Psoas muscle (tissue), 8 donors: Measurements from ENCODE around the gene ANO9. TPM values are rescaled to one million over a fixed set of nuclear protein-coding genes. Genes with fewer than 3 reads are reported as not detected.

ENCODE experiments used
- ATAC-seq, 4 donors: fragments of 200-7000 bp; cut with Tn5 transposase; one replicate each; pipeline ENCODE4 v1.9.1; 2020; ENCODE audit warnings: moderate library complexity in 3 of 4, mild to moderate bottlenecking in 2 of 4
- DNase-seq, 2 donors: peaks; one replicate each; pipeline ENCODE4 v3.0.0-alpha.2; 2020
- H3K27ac ChIP-seq: fragments of 200-600 bp; one replicate; pipeline ENCODE4 v1.8.0; 2022
- H3K27me3 ChIP-seq, 3 donors: fragments of 200-600 bp in 1 of 3; one replicate each; pipeline versions ENCODE4 v1.6.1 to v1.8.0; 2013 to 2022; ENCODE audit warnings: low read length in 2 of 3, mild to moderate bottlenecking in 2 of 3, moderate library complexity in 1 of 3; ENCODE audit not compliant: insufficient read depth in 3 of 3
- H3K36me3 ChIP-seq, 2 donors: fragments of 200-600 bp in 1 of 2; one replicate each; pipeline versions ENCODE4 v1.6.1 to v1.8.0; 2013 to 2022; ENCODE audit warnings: low read depth in 1 of 2, mild to moderate bottlenecking in 1 of 2, moderate library complexity in 1 of 2; ENCODE audit not compliant: insufficient read depth in 1 of 2
- H3K4me1 ChIP-seq: fragments of 200-600 bp; one replicate; pipeline ENCODE4 v1.8.0; 2022
- H3K4me3 ChIP-seq: fragments of 200-600 bp; one replicate; pipeline ENCODE4 v1.8.0; 2022; ENCODE audit warnings: mild to moderate bottlenecking
- H3K9me3 ChIP-seq: fragments of 200-600 bp; one replicate; pipeline ENCODE4 v1.8.0; 2022
- WGBS, 3 donors: extraction: QIAGEN DNeasy Blood & Tissue Kit; methylation state at CpG; one replicate each; pipeline versions ENCODE4 v1.1.6 to v1.1.7; 2013; 5-methylcytosine and 5-hydroxymethylcytosine counted together
- intact Hi-C, 2 donors: fragments of 100-400 bp; cut with DNase I; formaldehyde crosslinking; loops; one replicate each; pipeline versions ENCODE4 v1.11.0 to v1.14.2; 2022
- polyA plus RNA-seq, 3 donors: library from polyadenylated mRNA; stranded (reverse); fragments of 200-250 nt; gene quantifications; one replicate each; pipeline ENCODE4 v1.2.3, GENCODE V29; 2013
- total RNA-seq, 4 donors: library from RNA; stranded (reverse); fragmentation: NEBNext Ultra II Directional in 2 of 4; extraction: Animal tissue kit (Norgen Biotek cat#: 25700) in 2 of 4; gene quantifications; one replicate each; pipeline versions ENCODE4 v1.2.1 to v1.2.4, GENCODE V29; 2021 to 2023
- TF ChIP-seq, protein P1 (sequence below): fragments of 200-600 bp; IDR thresholded peaks from one replicate; pipeline ENCODE4 v1.8.0; 2022; ENCODE audit warnings: antibody characterized with exemption
- donor health status: healthy with polysubstance abuse.
- donor health status: DM: no; HTN: no; CAD: no; lungs with moderate emphysema.
- donor health status: Bipolar disorder and iron deficiency.
- donor health status: healthy.
- donor health status: DM: yes; HTN: yes; CAD: no.
- donor health status: DM: no; HTN: no; CAD: no.
- donor health status: DM: no; HTN: no; CAD: no.
- donor health status: DM: yes; HTN: yes; CAD: no.

Gene ANO9
- total and polyA plus RNA-seq, 7 donors, result 0.09 to 0.59 (median 0.13) TPM; not detected in 1

DNA sequence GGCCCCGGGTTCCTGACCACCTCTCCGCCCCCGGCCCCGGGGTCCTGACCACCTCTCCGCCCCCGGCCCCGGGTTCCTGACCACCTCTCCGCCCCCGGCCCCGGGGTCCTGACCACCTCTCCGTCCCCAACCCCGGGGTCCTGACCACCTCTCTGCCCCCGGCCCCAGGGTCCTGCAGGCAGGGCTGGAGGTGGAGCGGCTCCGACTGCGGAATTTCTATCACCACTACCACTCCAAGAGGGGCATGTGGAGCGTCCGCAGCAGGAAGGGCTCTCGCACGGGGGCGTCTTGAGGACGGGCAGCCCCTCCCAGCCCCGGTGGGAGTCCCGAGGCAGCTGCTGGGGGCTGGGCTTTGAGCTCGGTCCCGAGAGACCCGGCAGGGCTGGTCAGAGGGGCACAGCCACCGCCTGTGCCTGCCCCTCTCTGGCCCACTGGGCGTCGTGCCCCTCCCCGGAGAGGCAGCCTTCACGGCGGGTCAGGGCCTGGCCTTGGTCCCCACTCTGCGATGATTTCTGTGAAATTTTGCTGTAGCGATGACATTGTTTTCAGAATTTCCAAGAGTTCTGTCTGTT lies 60.2 kb downstream of the ANO9 start:
- no peak for DNase-seq
- Histone ChIP-seq H3K4me1 (no peaks in the 10 kb centered on the region), H3K9me3 (peaks cover 4% of the 10 kb centered on the region), H3K36me3 (no peaks in the 10 kb centered on the region), H3K27ac (no peak overlapping the region), H3K27me3 (peaks cover 0 to 33% (median 15%) of the 10 kb centered on the region in 3 donors), H3K4me3 (no peak overlapping the region)
- intact Hi-C loops, result no loop called here
- no peak for ATAC-seq
- TF ChIP-seq, protein P1, sequence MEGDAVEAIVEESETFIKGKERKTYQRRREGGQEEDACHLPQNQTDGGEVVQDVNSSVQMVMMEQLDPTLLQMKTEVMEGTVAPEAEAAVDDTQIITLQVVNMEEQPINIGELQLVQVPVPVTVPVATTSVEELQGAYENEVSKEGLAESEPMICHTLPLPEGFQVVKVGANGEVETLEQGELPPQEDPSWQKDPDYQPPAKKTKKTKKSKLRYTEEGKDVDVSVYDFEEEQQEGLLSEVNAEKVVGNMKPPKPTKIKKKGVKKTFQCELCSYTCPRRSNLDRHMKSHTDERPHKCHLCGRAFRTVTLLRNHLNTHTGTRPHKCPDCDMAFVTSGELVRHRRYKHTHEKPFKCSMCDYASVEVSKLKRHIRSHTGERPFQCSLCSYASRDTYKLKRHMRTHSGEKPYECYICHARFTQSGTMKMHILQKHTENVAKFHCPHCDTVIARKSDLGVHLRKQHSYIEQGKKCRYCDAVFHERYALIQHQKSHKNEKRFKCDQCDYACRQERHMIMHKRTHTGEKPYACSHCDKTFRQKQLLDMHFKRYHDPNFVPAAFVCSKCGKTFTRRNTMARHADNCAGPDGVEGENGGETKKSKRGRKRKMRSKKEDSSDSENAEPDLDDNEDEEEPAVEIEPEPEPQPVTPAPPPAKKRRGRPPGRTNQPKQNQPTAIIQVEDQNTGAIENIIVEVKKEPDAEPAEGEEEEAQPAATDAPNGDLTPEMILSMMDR, result no peak
- 46 to 61% (median 57%) methylated on average over 24 to 30 of the region's 35 CpGs for WGBS, 3 donors

DNA sequence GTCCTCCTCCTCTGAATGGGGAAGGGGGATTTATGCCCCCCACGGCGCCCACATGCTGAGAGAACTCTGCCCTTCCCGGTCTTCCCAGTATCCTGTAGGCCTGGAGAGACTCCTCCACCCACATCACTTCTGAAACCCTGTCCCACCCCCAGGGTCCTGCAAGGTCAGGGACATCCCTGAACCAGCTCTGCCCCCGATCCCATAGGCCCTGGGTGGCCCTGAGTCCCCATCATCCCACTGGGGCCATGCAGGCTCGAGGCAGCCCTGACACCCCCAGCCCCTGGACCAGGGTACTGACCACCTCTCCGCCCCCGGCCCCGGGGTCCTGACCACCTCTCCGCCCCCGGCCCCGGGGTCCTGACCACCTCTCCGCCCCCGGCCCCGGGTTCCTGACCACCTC lies 60.8 kb downstream of the ANO9 start:
- ATAC-seq (no peak), DNase-seq (no peak)
- TF ChIP-seq, protein P1, result no peak
- no peaks in the 10 kb centered on the region for H3K9me3 ChIP-seq
- H3K4me3 ChIP-seq, result no peak overlapping the region
- no peaks in the 10 kb centered on the region for H3K36me3 ChIP-seq
- H3K27ac ChIP-seq, result no peak overlapping the region
- WGBS, 3 donors, result 84 to 94% (median 92%) methylated on average over 8 to 14 of the region's 14 CpGs
- intact Hi-C loops, result no loop called here
- H3K4me1 ChIP-seq, result no peaks in the 10 kb centered on the region
- H3K27me3 ChIP-seq, result peaks cover 0 to 33% (median 15%) of the 10 kb centered on the region in 3 donors

DNA sequence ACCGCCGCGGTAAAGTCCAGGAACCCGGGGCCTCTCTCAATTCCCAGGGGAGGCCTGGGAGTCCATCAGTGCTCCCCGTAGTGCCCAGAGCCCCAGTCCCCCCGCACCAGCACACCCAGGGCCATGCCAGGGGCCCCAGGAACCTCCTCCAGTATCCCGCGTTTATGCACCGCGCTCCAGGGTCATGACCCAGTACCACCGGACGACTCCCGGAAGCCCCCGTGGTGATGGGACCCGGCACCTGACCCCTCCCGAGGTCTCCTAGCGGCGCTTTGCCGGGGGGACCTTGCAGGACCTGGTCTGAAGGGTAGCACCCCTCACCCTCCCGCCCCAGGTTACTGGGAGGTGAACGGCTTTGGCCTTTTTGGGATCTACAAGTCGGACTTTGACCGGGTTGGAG lies 61.3 kb downstream of the ANO9 start:
- ATAC-seq (no peak), DNase-seq (no peak)
- Histone ChIP-seq H3K9me3 (no peaks in the 10 kb centered on the region), H3K4me3 (no peak overlapping the region), H3K36me3 (no peaks in the 10 kb centered on the region), H3K27ac (no peak overlapping the region), H3K4me1 (no peaks in the 10 kb centered on the region), H3K27me3 (peaks cover 0 to 33% (median 15%) of the 10 kb centered on the region in 3 donors)
- intact Hi-C loops, result no loop called here
- TF ChIP-seq, protein P1, result no peak
- WGBS, 3 donors, result 93 to 94% (median 93%) methylated on average over 23 of the region's 23 CpGs

DNA sequence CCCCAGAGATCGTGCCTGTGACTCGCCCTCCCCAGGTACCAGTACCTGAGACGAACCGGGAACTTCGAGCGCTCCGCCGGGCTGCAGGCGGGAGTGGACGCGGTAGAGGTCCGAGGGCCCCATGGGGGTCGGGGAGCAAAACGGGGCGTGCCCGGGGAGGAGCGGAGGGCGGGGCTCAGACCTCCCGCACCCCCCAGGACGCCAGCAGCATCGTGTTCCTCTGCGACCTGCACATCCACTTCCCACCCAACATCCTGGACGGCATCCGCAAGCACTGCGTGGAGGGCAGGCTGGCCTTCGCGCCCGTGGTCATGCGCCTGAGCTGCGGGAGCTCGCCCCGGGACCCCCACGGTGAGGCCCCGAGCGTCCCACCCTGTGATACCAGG lies 61.7 kb downstream of the ANO9 start:
- DNase-seq, result no peak
- Histone ChIP-seq H3K4me3 (no peak overlapping the region), H3K27me3 (peaks cover 0 to 33% (median 15%) of the 10 kb centered on the region in 3 donors), H3K27ac (no peak overlapping the region), H3K9me3 (no peaks in the 10 kb centered on the region), H3K4me1 (no peaks in the 10 kb centered on the region), H3K36me3 (no peaks in the 10 kb centered on the region)
- 94 to 97% (median 95%) methylated on average over 30 to 35 of the region's 35 CpGs for WGBS, 3 donors
- TF ChIP-seq, protein P1, result no peak
- no peak for ATAC-seq
- intact Hi-C loops, result no loop called here
